Fibroblast of villous mesenchyme (primary cell): ENCODE data around the gene LEKR1. TPM values are rescaled to one million over a fixed set of nuclear protein-coding genes. Genes with fewer than 3 reads are reported as not detected.

Experiments used
- DNase-seq: peaks from one replicate; pipeline ENCODE4 v3.0.0-alpha.2; 2010; ENCODE audit warnings: low read depth
- H3K4me3 ChIP-seq: 2 replicates; pipeline ENCODE4 v1.5.1; 2011; ENCODE audit warnings: low read depth, mild to moderate bottlenecking, low read length
- CTCF ChIP-seq: IDR thresholded peaks from 2 replicates; pipeline ENCODE4 v1.5.1; 2012; ENCODE audit warnings: low read depth, mild to moderate bottlenecking, low read length; ENCODE audit not compliant: insufficient read depth
- total RNA-seq: library from RNA; depleted of rRNA; stranded (reverse); fragments of >200 nt; gene quantifications from 2 replicates; pipeline ENCODE4 v1.2.3, GENCODE V29; 2012

The LEKR1 gene
- total RNA-seq, 1 donor, result 0.86 TPM

DNA sequence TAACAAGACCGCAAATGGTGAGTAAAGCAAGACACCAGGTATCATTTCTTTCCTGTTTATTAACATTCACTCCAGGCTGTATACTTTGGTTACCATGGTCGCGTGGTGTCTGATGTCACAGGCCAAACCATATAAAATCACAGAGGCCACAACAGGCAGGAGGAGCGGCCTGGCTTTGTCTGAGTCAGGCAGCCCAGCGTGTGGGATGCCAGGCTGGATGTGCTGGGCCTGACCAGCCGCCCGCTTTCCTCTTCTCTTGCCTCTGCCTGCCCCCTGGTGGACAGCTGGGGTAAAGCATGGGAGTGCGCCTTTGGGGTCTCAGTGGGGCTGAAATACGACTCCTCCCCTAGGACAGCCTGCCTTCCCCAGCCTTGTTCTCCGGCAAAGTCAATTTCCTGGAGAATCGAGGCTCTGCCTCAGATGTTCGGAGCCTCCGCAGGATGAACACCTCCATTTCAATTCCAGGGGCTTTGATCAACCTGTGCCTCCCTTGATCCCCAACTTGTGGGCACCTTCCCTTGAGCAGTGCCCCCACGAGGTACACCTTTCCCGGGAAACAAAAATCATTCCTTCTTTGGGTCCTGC is 255.6 kb downstream of the LEKR1 start:
- H3K4me3 ChIP-seq, result no peak overlapping the region
- TF ChIP-seq CTCF, result peak; percentile 97
- peak; percentile 89 for DNase-seq

DNA sequence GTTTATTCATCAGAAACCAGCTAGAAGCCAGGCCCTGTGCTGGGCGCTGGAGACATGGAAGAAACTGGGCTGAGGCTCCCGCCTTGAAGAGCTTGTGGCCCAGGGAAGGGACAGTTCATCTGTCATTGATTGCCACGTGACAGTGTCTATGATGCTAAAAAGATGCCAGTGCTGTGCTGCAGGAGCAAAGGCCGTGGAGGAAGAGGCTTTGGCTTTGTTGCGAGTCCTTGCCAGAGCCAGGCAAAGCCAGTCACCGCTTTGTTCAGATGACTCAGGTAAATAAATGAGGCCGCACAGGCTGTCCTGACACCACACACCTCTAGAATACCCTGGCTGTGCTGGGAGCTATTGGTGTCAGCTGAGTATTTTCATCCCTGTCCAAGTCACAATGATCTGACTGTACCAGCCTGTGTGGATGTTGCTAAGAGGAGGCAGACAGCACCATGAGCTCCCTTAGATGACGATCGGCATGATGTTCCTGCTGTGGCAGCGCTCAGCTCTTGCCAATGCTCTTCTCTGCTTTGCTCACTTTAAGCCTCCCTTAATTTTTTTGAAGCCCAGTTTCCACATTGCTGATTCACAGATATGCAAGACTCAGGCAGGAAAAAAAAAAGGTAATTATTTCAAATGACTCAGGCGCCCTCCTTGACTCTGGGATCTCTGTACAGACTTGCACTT is 256.3 kb downstream of the LEKR1 start:
- no peak overlapping the region for H3K4me3 ChIP-seq
- no peak for TF ChIP-seq CTCF
- DNase-seq, result peak; percentile 61

GRCh38 chr3:157083824-157084223 is 257.7 kb downstream of the LEKR1 start:
- no peak for DNase-seq
- no peak overlapping the region for H3K4me3 ChIP-seq
- no peak for TF ChIP-seq CTCF

GRCh38 chr3:157086060-157086750 is 260.1 kb downstream of the LEKR1 start:
- DNase-seq, result no peak
- no peak for TF ChIP-seq CTCF
- no peak overlapping the region for H3K4me3 ChIP-seq

DNA sequence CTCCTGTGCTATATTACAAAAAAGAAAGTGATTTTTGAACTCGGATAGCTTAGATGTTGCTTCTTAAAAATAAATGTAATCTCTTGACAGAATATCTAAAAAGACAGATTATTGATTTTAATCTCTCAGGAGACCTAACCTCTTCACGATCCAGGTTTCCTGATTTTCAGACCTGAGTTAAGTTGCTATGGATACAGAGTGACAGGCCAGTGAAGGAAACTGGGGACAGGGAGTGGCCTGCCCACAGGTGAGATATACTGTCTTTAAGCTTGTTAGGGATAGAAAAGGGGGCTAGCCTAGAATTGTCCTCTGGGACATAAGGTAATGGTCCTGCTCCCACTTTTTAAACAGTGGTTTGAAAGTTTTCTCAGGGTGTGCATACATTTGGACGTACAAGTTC is 260.6 kb downstream of the LEKR1 start:
- no peak for DNase-seq
- no peak overlapping the region for H3K4me3 ChIP-seq
- no peak for TF ChIP-seq CTCF

GRCh38 chr3:157087373-157087772 is 261.2 kb downstream of the LEKR1 start:
- no peak overlapping the region for H3K4me3 ChIP-seq
- DNase-seq, result no peak
- TF ChIP-seq CTCF, result no peak
